Esophagus squamous epithelium (tissue), 4 donors: ENCODE results near the gene ADCK1.

ENCODE experiments used
- CTCF ChIP-seq, 6 experiments: fragments of 450-650 bp in 4 of 6; fragments of 200-600 bp in 2 of 6; sonication (generic) in 2 of 6; IDR thresholded peaks; one replicate each; pipeline ENCODE4 v1.5.1; 2016 to 2019; ENCODE audit warnings: antibody characterized with exemption in 6 of 6, mild to moderate bottlenecking in 4 of 6, moderate library complexity in 4 of 6
- POLR2A ChIP-seq, 4 donors: fragments of 450-650 bp; IDR thresholded peaks; one replicate each; pipeline ENCODE4 v1.6.1; 2017; ENCODE audit warnings: antibody characterized with exemption in 4 of 4, mild to moderate bottlenecking in 4 of 4, moderate library complexity in 3 of 4

- TF ChIP-seq CTCF (IDR thresholded peaks at IDR 0.05): no peak
- TF ChIP-seq POLR2A (IDR thresholded peaks at IDR 0.05): no peak
Observed at GRCh38 chr14:77931441-77931840, 131.5 kb downstream of the ADCK1 start.
